GM21423 (cell line): ENCODE measurements around the gene GFRAL.
"Not testable (repeated sequence)": the region's sequence is repeated elsewhere in the genome, so short reads cannot be mapped to it uniquely, and the experiment has no call there.

ENCODE experiments used
- ATAC-seq: cut with Tn5 transposase; IDR thresholded peaks from one replicate; pipeline ENCODE4 v1.9.1; 2021; ENCODE audit warnings: mild to moderate bottlenecking, moderate library complexity; ENCODE audit not compliant: unreplicated experiment

Gene GFRAL, protein sequence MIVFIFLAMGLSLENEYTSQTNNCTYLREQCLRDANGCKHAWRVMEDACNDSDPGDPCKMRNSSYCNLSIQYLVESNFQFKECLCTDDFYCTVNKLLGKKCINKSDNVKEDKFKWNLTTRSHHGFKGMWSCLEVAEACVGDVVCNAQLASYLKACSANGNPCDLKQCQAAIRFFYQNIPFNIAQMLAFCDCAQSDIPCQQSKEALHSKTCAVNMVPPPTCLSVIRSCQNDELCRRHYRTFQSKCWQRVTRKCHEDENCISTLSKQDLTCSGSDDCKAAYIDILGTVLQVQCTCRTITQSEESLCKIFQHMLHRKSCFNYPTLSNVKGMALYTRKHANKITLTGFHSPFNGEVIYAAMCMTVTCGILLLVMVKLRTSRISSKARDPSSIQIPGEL

DNA sequence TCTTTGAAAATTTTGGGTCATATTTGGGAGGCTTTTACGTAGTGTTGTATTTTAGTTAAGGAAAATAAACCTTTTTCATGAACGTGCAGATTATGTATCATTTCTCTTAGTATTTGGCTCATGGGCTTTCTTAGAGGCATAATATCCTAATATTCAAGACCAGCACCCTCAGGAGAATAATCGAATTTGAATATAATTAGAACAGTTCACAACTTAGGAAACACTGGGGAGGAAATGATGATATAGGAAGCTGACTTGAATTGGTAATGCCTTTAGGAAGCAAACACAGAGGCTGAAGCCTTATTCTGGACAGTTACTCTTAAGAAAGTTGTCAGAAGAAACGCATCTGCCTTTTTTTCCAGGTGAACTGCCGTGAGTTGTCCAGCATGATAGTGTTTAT is at the start of gene GFRAL:
TSS of gene GFRAL (plus strand) at position 301 of the 400 bp plus-strand sequence. CDS start at position 387, 86 bp downstream.
- no peak for ATAC-seq

- ATAC-seq, result no peak
Measured at GRCh38 chr6:55277646-55278045, 49.6 kb upstream of the GFRAL start.

GRCh38 chr6:55281215-55281614 is 46.1 kb upstream of the GFRAL start:
- no peak for ATAC-seq

DNA sequence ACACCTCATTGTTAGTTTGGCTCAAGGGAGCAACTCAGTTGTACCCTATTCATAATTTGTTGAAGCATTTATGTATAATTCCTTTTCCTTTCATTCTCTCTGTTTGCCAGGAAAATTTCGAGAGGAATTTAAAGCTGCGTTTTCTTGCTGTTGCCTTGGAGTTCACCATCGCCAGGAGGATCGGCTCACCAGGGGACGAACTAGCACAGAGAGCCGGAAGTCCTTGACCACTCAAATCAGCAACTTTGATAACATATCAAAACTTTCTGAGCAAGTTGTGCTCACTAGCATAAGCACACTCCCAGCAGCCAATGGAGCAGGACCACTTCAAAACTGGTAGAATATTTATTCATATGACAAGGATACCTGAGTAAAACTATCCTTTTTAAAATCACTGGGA is 45.2 kb upstream of the GFRAL start:
- no peak for ATAC-seq

DNA sequence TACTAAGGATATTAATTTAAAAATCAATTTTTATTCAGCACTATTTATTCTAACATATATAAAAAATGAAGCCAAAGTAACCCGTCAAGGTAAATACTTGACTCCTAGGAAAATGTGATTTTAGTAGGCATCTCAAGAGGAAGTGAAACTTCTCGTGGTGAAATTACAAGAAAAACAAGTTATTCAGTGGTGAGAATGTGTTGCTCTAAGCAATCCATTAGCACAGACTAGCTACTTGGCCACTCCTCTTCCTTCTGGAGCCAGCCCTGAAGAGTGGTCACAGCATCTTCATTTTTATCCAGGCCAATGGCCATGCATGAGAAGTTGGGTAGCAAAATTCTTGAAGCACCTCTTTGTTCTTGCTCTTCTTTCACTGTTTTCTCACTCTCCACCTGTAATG is 40.4 kb upstream of the GFRAL start:
- ATAC-seq, result no peak

- no peak for ATAC-seq
Measured at GRCh38 chr6:55290736-55291135, 36.5 kb upstream of the GFRAL start.

GRCh38 chr6:55293116-55293515 is 34.2 kb upstream of the GFRAL start:
- ATAC-seq, result no peak

- ATAC-seq, result not testable (repeated sequence)
Measured at GRCh38 chr6:55297214-55297613, 30.1 kb upstream of the GFRAL start.

DNA sequence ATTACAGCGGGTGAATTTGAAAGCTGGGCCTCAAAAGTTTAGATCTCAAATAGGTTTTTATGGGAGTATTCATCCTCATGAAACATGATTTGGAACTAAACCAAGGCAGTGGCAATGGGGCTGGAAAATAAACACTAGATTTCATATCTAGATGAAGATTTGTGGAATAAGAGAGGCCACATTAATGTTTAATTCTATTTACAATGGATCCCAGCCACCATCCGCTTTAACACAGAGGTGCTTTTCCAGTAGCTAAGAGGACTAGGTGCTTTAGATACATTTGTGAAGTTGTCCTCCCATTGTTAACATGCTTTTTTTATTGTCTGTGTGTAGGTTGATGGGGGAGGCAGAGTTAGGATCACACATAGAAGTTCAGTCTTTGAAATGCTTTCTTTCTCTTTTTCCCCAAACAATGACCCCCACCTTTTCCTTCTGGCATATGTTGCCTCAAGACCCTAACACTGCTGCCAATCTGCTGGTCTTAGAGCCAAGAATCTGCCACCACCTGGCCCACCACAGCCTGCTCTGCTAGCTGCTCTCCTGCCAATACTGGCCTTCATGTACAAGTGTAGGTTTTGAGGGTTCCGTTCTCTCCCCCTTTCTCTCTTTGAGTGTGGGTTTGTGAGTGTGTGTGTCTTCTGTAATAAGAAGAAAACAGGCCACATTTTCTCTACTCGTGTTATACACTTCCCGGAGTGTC is 27.8 kb upstream of the GFRAL start:
- ATAC-seq, result no peak

GRCh38 chr6:55304747-55305146 is 22.5 kb upstream of the GFRAL start:
- no peak for ATAC-seq

DNA sequence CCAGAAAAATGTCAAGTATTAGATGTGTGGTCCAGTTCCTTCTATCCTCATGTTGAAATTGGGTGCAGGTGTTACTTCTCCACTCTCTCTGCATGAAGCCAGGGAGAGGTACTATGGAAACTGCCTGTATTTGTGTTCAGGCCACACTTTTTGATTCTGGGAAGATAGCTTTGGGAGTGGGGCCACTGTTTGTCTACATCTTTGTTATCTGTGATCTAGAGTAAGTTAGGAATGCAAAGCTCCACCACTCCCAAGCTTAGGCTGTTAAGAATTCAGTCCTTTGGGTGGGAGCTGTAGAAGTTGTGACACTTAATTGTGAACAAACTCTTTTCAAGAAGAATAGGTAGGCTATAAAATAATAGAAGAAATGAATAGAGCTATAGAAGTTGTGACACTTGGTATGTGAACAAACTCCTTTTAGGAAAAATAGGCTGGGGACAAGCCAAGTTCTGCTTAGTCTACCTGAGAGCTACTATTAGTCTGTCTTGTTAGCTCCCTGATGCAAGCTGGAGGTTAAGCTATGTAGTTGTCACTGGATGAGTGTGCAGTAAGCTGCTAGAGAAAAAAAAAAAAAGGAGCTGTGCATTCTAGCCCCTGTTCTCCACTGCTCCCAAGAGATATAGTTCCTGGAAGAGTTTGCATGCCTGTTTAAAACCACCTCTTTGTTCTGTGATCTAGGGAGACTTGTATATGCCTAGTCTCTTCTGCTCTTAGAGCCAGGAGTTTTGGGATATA is 7.1 kb upstream of the GFRAL start:
- no peak for ATAC-seq

GRCh38 chr6:55320696-55321086 is 6.6 kb upstream of the GFRAL start:
- no peak for ATAC-seq

DNA sequence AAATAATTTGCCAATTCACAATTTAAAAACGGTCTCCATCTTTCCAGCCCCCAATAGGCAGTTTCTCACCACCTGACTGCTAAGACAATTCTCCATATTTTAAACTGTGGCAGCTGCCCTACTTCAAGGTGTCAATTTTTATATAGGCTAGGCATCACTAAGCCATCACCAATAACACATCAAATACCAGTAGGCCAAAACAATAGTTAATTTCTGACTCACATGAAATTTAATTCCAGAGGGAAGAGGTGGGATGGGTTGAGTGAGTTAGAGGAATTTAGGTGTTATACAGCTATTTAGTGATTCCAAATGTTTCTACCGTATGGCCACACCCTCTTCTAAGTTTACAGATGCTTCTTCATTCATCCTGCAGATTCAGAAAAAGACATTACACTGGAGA is 49.9 kb downstream of the GFRAL start:
- ATAC-seq, result no peak

DNA sequence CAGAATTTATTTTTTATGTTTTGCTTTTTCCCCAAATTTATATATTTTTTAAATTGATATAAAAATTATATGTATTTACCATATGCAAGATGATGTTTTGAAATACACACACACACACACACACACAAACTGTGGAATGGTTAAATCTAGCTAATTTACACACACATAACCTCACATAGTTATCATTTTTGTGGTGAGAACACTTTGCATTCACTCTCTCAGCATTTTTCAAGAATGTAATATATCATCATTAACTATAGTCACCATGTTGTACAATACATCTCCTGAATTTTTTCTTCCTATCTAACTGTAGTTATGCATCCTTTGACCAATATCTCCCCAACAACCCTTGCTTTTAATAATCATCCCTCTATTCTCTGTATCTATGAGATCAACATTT is 52.2 kb downstream of the GFRAL start:
- ATAC-seq, result no peak

- ATAC-seq, result no peak
Measured at GRCh38 chr6:55379895-55380294, 52.6 kb downstream of the GFRAL start.

- ATAC-seq, result no peak
Measured at GRCh38 chr6:55388211-55388610, 60.9 kb downstream of the GFRAL start.

DNA sequence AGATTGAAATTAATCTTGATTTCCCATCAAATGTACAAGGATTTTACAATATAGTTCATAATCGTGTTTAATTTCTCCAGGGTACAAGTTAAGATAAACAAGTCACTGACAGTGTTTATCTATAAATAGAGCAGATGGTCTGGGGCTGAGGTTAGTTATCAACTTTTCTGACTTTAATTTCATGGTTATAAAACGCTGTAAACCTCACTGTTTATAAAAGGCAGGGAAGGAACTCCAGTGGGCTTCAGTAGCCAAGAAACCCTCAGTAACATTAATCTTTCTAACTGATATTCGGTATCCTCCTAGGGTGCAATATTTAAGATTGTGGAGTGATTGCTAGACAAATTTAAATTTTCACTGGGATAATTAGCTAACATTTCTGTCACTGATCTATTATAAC is 68.6 kb downstream of the GFRAL start:
- no peak for ATAC-seq

DNA sequence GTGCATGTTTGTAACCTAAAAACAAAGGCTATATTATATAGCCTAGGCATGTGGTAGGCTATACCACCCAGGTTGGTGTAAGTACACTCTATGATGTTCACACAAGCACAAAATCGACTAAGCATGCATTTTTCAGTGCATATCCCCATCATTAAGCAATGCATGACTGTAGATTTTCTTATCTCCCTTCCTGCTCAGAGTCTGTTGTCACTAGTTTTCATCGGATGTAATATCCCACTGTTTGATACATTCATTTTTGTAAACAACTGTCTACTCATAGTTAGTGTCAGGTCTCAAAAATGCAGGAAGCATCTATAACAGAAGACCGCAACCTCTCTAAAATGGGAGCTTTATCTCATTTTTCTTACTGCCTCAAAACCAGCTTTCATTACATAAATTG is 70.7 kb downstream of the GFRAL start:
- no peak for ATAC-seq

DNA sequence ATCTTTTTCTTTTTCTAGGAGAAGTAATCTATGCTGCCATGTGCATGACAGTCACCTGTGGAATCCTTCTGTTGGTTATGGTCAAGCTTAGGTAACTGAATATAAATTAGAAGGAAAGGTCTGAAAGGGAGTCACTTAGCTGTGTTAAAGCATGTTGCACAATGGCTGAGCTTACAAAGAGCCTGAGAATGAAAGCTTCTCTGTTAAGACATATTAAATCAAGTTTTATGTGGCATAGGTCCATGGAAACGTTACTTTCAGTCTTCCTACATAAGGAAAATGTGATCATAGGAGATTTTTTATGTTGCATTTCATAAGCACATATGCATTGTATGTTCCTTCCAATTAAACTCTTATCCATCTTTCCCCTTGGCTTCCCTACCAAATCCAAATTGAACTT is 72.1 kb downstream of the GFRAL start:
- ATAC-seq, result no peak

GRCh38 chr6:55405474-55406235 is 78.4 kb downstream of the GFRAL start:
- no peak for ATAC-seq

DNA sequence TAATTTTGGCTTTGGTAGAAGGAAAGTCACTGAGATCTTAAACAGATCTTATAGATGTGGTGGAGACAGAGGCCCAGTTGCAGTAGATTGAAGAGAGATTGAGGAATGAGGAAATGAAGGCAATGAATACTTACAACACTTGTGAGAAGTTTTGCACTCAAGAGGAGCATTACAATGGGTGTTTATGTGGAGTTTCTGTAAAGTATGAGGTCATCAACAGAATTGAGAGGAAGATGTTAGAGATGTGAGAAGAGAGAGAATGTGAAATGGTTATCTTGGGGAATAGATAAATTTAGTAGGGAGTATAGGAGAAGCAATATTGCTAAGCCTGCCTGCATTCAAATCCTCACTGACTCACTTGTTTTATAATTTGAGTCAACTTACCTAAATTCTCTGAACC is 83.4 kb downstream of the GFRAL start:
- ATAC-seq, result no peak
